HepG2 (cell line): ENCODE measurements around the gene MRPL42. TPM values are rescaled to one million over a fixed set of nuclear protein-coding genes. Genes with fewer than 3 reads are reported as not detected.

Source experiments
- ASH2L ChIP-seq: fragments of 300-600, 200-600 bp; sonication (generic); IDR thresholded peaks from 2 replicates; pipeline ENCODE4 v1.7.0; 2017; ENCODE audit warnings: low read depth, mild to moderate bottlenecking, moderate library complexity, mixed read lengths, low read length; ENCODE audit not compliant: insufficient read length
- ATF3 ChIP-seq: sonication (generic); formaldehyde crosslinking; IDR thresholded peaks from 2 replicates; pipeline ENCODE4 v1.4.0; 2020; ENCODE audit warnings: missing genetic modification reagents
- FOSL1 ChIP-seq: sonication (generic); formaldehyde crosslinking; IDR thresholded peaks from 2 replicates; pipeline ENCODE4 v1.9.0; 2021; ENCODE audit warnings: missing genetic modification reagents, borderline replicate concordance
- FOXA1 ChIP-seq, 2 experiments: fragments of 450-650 bp in 1 of 2; sonication (generic) in 1 of 2; formaldehyde crosslinking in 1 of 2; IDR thresholded peaks; 2 replicates each; pipeline versions ENCODE4 v1.4.0 to v1.6.1; 2016 to 2020; ENCODE audit warnings: missing genetic modification reagents in 1 of 2
- FOXK2 ChIP-seq: fragments of 450-650 bp; IDR thresholded peaks from 2 replicates; pipeline ENCODE4 v1.6.1; 2016
- GTF3A ChIP-seq: sonication (generic); formaldehyde crosslinking; conservative IDR thresholded peaks from 2 replicates; pipeline ENCODE4 v1.4.0; 2020; ENCODE audit warnings: mild to moderate bottlenecking, missing genetic modification reagents
- KDM1A ChIP-seq: IDR thresholded peaks from 2 replicates; pipeline ENCODE4 v1.6.1; 2016; ENCODE audit warnings: missing compliant biosample characterization
- MTA3 ChIP-seq: sonication (generic); formaldehyde crosslinking; IDR thresholded peaks from 2 replicates; pipeline ENCODE4 v1.4.0; 2020; ENCODE audit warnings: missing genetic modification reagents
- PCBP1 ChIP-seq: fragments of 200-400 bp; formaldehyde crosslinking; IDR thresholded peaks from 2 replicates; pipeline ENCODE4 v1.6.1; 2017; ENCODE audit warnings: mild to moderate bottlenecking, low read depth, low read length, borderline replicate concordance
- ZFP82 ChIP-seq: sonication (generic); formaldehyde crosslinking; IDR thresholded peaks from 2 replicates; pipeline ENCODE4 v1.5.1; 2020; ENCODE audit warnings: mild to moderate bottlenecking, missing genetic modification reagents, borderline replicate concordance
- ZNF253 ChIP-seq: sonication (generic); formaldehyde crosslinking; IDR thresholded peaks from 2 replicates; pipeline ENCODE4 v1.8.0; 2022; ENCODE audit warnings: mild to moderate bottlenecking, missing genetic modification reagents, borderline replicate concordance
- ZNF335 ChIP-seq: sonication (generic); formaldehyde crosslinking; IDR thresholded peaks from 2 replicates; pipeline ENCODE4 v1.4.0; 2020; ENCODE audit warnings: missing genetic modification reagents
- ZNF468 ChIP-seq: sonication (generic); formaldehyde crosslinking; IDR thresholded peaks from 2 replicates; pipeline ENCODE4 v1.8.0; 2022; ENCODE audit warnings: mild to moderate bottlenecking, moderate library complexity, missing genetic modification reagents
- ZNF567 ChIP-seq: sonication (generic); formaldehyde crosslinking; IDR thresholded peaks from 2 replicates; pipeline ENCODE4 v1.8.1; 2023; ENCODE audit warnings: mild to moderate bottlenecking, missing genetic modification reagents, borderline replicate concordance
- ZNF672 ChIP-seq: sonication (generic); formaldehyde crosslinking; IDR thresholded peaks from 2 replicates; pipeline ENCODE4 v1.8.1; 2022; ENCODE audit warnings: missing genetic modification reagents
- ZNF800 ChIP-seq: sonication (generic); formaldehyde crosslinking; IDR thresholded peaks from 2 replicates; pipeline ENCODE4 v1.4.0; 2020; ENCODE audit warnings: missing genetic modification reagents
- polyA plus RNA-seq, 8 experiments: library from polyadenylated mRNA; depleted of rRNA in 3 of 8; stranded (reverse) in 7 of 8; unstranded in 1 of 8; fragments of >200 nt; fragmentation: Illumina TruSeq in 4 of 8; extraction: Trizol in 4 of 8; gene quantifications; 2 replicates each; pipeline versions ENCODE4 v1.2.1 to v1.2.3, GENCODE V29; 2011 to 2016; ENCODE audit warnings: low read depth in 4 of 8, missing spikeins in 1 of 8, mixed read lengths in 1 of 8; ENCODE audit not compliant: insufficient read depth in 1 of 8
- total RNA-seq, 5 experiments: library from RNA; depleted of rRNA; stranded (reverse); fragments of >200 nt; fragmentation: Illumina TruSeq; extraction: Trizol; gene quantifications; 2 replicates each; pipeline ENCODE4 v1.2.3, GENCODE V29; 2016; ENCODE audit warnings: low read depth in 1 of 5
- TF ChIP-seq, protein P1 (sequence below): IDR thresholded peaks from 2 replicates; pipeline ENCODE4 v1.6.1; 2016; ENCODE audit warnings: mild to moderate bottlenecking
- TF ChIP-seq, protein P2 (sequence below): sonication (generic); formaldehyde crosslinking; conservative IDR thresholded peaks from 2 replicates; pipeline ENCODE4 v1.5.0; 2020; ENCODE audit warnings: missing genetic modification reagents
- TF ChIP-seq, protein P3 (sequence below): IDR thresholded peaks from 2 replicates; pipeline ENCODE4 v1.6.1; 2016; ENCODE audit warnings: missing biosample characterization, missing genetic modification reagents, low read depth

MRPL42 gene
- total and polyA plus RNA-seq, 2 of the 13 experiments (the other 11 are each of a cell fraction or from before 2014, with no cell fraction given): 93.3 to 148 TPM

DNA sequence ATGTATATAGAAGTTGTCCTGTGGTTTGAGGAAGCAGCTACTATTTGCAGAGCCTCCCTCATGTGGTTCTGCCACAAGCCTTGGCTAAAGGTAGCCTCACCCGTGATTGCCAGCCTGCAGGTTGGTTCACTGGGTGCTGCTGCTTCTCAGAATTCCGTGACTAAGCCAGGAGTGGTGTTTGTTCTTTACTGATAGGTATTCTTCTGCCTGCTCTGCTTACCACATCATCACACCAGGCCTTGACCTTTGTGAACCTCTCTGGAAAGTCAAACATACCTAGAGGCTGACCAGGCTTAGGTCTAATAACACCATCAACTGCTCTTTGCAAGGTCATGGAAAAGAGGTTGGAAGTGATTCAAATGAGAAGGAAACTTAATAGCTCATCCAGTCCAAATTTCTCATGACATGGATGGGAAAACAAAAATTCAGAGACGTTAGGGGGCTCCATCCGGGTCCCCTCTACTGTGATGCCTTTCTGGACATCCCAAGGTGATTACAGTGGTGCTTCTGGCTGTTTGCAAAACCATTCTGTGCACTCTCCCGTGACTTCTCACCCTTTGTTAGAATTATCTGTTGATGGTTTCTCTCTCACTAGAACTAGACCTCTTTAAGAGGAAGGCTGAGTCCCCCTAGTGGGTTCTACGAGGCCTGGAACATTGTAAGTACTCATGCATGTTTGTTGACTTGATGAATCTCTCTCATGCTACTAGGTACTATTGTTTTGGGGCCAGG lies 96.7 kb downstream of the MRPL42 start (continued):
- TF ChIP-seq ZNF800 (CRISPR knock-in tag) (peak; percentile 67; the same call in 1 of the 2 replicates), GTF3A (CRISPR knock-in tag) (no peak), FOSL1 (CRISPR knock-in tag) (peak; percentile 93), ZNF567 (CRISPR knock-in tag) (0 out of 2 replicates have a peak, but pooled peaks have one; percentile 62), ASH2L (peak; percentile 78), ZFP82 (CRISPR knock-in tag) (no peak), ZNF672 (no peak), ATF3 (CRISPR knock-in tag) (peak; percentile 91), ZNF335 (CRISPR knock-in tag) (0 out of 2 replicates have a peak, but pooled peaks have one; percentile 42), ZNF253 (no peak), PCBP1 (no peak), FOXK2 (peak; percentile 50; the same call in 1 of the 2 replicates), KDM1A (CRISPR knock-in tag) (peak; percentile 63; the same call in 1 of the 2 replicates), FOXA1 (IDR thresholded peaks at IDR 0.05) (no peak), FOXA1 (CRISPR knock-in tag; IDR thresholded peaks at IDR 0.05) (peak; percentile 93), ZNF468 (CRISPR knock-in tag) (no peak), MTA3 (CRISPR knock-in tag) (no peak)
- TF ChIP-seq, protein P1, sequence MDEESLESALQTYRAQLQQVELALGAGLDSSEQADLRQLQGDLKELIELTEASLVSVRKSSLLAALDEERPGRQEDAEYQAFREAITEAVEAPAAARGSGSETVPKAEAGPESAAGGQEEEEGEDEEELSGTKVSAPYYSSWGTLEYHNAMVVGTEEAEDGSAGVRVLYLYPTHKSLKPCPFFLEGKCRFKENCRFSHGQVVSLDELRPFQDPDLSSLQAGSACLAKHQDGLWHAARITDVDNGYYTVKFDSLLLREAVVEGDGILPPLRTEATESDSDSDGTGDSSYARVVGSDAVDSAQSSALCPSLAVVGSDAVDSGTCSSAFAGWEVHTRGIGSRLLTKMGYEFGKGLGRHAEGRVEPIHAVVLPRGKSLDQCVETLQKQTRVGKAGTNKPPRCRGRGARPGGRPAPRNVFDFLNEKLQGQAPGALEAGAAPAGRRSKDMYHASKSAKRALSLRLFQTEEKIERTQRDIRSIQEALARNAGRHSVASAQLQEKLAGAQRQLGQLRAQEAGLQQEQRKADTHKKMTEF (CRISPR knock-in tag): peak; percentile 94
- TF ChIP-seq, protein P2, sequence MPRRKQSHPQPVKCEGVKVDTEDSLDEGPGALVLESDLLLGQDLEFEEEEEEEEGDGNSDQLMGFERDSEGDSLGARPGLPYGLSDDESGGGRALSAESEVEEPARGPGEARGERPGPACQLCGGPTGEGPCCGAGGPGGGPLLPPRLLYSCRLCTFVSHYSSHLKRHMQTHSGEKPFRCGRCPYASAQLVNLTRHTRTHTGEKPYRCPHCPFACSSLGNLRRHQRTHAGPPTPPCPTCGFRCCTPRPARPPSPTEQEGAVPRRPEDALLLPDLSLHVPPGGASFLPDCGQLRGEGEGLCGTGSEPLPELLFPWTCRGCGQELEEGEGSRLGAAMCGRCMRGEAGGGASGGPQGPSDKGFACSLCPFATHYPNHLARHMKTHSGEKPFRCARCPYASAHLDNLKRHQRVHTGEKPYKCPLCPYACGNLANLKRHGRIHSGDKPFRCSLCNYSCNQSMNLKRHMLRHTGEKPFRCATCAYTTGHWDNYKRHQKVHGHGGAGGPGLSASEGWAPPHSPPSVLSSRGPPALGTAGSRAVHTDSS (CRISPR knock-in tag): no peak
- TF ChIP-seq, protein P3, sequence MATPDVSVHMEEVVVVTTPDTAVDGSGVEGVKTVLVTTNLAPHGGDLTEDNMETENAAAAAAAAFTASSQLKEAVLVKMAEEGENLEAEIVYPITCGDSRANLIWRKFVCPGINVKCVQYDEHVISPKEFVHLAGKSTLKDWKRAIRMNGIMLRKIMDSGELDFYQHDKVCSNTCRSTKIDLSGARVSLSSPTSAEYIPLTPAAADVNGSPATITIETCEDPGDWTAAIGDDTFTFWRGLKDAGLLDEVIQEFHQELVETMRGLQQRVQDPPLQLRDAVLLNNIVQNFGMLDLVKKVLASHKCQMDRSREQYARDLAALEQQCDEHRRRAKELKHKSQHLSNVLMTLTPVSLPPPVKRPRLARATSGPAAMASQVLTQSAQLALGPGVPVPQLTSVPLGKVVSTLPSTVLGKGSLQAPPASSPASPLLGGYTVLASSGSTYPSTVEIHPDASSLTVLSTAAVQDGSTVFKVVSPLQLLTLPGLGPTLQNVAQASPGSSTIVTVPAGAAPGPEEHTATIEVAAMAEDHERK: no peak
